Stimulated activated CD4-positive, alpha-beta T cell treated with anti-CD3 and anti-CD28 coated beads, Interleukin-2, amount 100 ng/mL, for 48 hours (primary cell): ENCODE data around the gene C6orf89.

Experiments
- DNase-seq, 2 donors: peaks; one replicate each; pipeline ENCODE4 v3.0.0-alpha.2; 2020

The C6orf89 gene

GRCh38 chr6:36853325-36853724 lies 32.4 kb upstream of the C6orf89 start:
- DNase-seq: no peak

GRCh38 chr6:36855750-36856149 lies 30.0 kb upstream of the C6orf89 start:
- no peak for DNase-seq

- no peak for DNase-seq
Observed at GRCh38 chr6:36856277-36856676, 29.5 kb upstream of the C6orf89 start.

GRCh38 chr6:36857325-36857724 lies 28.4 kb upstream of the C6orf89 start:
- DNase-seq: no peak

GRCh38 chr6:36858407-36858981 lies 27.3 kb upstream of the C6orf89 start:
- no peak for DNase-seq

GRCh38 chr6:36860126-36860525 lies 25.6 kb upstream of the C6orf89 start:
- DNase-seq: no peak

- DNase-seq: no peak
Observed at GRCh38 chr6:36862164-36862847, 23.4 kb upstream of the C6orf89 start.

GRCh38 chr6:36862848-36863382 lies 22.8 kb upstream of the C6orf89 start:
- DNase-seq: no peak

GRCh38 chr6:36863670-36864540 lies 21.8 kb upstream of the C6orf89 start:
- DNase-seq: no peak

- DNase-seq: no peak
Observed at GRCh38 chr6:36865835-36866234, 19.9 kb upstream of the C6orf89 start.

- DNase-seq: no peak
Observed at GRCh38 chr6:36867471-36868224, 18.1 kb upstream of the C6orf89 start.

- DNase-seq: no peak
Observed at GRCh38 chr6:36871686-36872085, 14.1 kb upstream of the C6orf89 start.

GRCh38 chr6:36873115-36873514 lies 12.6 kb upstream of the C6orf89 start:
- no peak for DNase-seq

- DNase-seq: no peak
Observed at GRCh38 chr6:36873612-36874442, 11.9 kb upstream of the C6orf89 start.

- DNase-seq: peak; percentile 77 to 80
Observed at GRCh38 chr6:36874443-36875249, 11.1 kb upstream of the C6orf89 start, which contains the start of gene PPIL1. PPIL1 (minus strand) TSS chr6:36874803; CDS start chr6:36874772, 31 bp downstream.

- no peak for DNase-seq
Observed at GRCh38 chr6:36875250-36875633, 10.5 kb upstream of the C6orf89 start.

GRCh38 chr6:36884610-36885009 lies 1.1 kb upstream of the C6orf89 start:
- no peak for DNase-seq

GRCh38 chr6:36886950-36887618 lies 1.3 kb downstream of the C6orf89 start:
- no peak for DNase-seq

GRCh38 chr6:36888115-36888643 lies 2.4 kb downstream of the C6orf89 start:
- no peak for DNase-seq
